Body of pancreas (tissue), 4 donors: Measurements from ENCODE around the gene FTCD.

Source experiments
- POLR2A ChIP-seq, 3 donors: fragments of 450-650 bp; IDR thresholded peaks; one replicate each; pipeline ENCODE4 v1.6.1; 2016; ENCODE audit warnings: antibody characterized with exemption in 3 of 3, mild to moderate bottlenecking in 2 of 3
- TF ChIP-seq, protein P1 (sequence below), 7 experiments: fragments of 450-650 bp in 4 of 7; fragments of 200-600 bp in 3 of 7; sonication (generic) in 3 of 7; IDR thresholded peaks; one replicate each; pipeline ENCODE4 v1.5.1; 2016 to 2019; ENCODE audit warnings: antibody characterized with exemption in 7 of 7

DNA sequence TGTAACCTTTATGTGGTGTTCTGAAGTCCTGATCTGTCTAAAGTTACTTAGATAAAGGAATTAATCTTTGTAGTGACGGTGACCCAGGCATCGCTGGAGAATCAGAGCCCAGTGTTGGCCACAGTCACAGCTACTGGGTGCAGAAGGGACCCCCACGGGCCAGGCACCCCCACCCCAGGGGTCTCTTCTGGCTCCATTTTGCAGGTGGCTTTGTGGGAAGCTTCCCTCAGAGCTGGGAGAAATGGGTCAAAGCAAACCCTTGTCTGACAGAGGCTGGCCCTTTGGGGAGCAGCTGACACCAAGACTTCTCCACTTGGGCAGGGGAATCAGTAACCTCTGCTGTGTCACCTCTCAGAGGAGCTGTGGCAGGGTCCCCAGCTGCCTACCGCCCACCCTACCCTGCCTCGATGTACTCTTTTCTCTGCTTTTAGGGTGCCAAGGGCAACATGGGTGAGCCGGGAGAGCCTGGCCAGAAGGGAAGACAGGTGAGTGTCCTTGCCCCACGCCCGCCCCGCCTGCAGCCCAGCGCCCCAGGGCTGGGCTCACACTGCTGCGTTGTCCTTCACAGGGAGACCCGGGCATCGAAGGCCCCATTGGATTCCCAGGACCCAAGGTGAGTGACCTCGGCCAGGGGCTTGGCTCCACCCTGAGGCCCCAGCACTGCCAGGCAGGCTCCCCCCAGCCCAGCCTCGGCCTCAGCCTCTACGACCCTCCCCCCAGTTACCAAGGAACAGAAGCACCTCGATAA, 39.8 kb downstream of the FTCD start:
- TF ChIP-seq, protein P1, sequence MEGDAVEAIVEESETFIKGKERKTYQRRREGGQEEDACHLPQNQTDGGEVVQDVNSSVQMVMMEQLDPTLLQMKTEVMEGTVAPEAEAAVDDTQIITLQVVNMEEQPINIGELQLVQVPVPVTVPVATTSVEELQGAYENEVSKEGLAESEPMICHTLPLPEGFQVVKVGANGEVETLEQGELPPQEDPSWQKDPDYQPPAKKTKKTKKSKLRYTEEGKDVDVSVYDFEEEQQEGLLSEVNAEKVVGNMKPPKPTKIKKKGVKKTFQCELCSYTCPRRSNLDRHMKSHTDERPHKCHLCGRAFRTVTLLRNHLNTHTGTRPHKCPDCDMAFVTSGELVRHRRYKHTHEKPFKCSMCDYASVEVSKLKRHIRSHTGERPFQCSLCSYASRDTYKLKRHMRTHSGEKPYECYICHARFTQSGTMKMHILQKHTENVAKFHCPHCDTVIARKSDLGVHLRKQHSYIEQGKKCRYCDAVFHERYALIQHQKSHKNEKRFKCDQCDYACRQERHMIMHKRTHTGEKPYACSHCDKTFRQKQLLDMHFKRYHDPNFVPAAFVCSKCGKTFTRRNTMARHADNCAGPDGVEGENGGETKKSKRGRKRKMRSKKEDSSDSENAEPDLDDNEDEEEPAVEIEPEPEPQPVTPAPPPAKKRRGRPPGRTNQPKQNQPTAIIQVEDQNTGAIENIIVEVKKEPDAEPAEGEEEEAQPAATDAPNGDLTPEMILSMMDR (IDR thresholded peaks at IDR 0.05): no peak
- TF ChIP-seq POLR2A (IDR thresholded peaks at IDR 0.05): no peak
